Fibroblast of villous mesenchyme (primary cell): ENCODE measurements around the gene ZFPM1. TPM values are rescaled to one million over a fixed set of nuclear protein-coding genes. Genes with fewer than 3 reads are reported as not detected.
A peak's percentile ranks its signal among the peaks of the same experiment; 100 is the strongest.

Experiments used
- DNase-seq: peaks from one replicate; pipeline ENCODE4 v3.0.0-alpha.2; 2010; ENCODE audit warnings: low read depth
- H3K4me3 ChIP-seq: 2 replicates; pipeline ENCODE4 v1.5.1; 2011; ENCODE audit warnings: low read depth, mild to moderate bottlenecking, low read length
- total RNA-seq: library from RNA; depleted of rRNA; stranded (reverse); fragments of >200 nt; gene quantifications from 2 replicates; pipeline ENCODE4 v1.2.3, GENCODE V29; 2012
- TF ChIP-seq, protein P1 (sequence below): IDR thresholded peaks from 2 replicates; pipeline ENCODE4 v1.5.1; 2012; ENCODE audit warnings: low read depth, mild to moderate bottlenecking, low read length; ENCODE audit not compliant: insufficient read depth

The ZFPM1 gene
- total RNA-seq, 1 donor: 2.6 TPM

DNA sequence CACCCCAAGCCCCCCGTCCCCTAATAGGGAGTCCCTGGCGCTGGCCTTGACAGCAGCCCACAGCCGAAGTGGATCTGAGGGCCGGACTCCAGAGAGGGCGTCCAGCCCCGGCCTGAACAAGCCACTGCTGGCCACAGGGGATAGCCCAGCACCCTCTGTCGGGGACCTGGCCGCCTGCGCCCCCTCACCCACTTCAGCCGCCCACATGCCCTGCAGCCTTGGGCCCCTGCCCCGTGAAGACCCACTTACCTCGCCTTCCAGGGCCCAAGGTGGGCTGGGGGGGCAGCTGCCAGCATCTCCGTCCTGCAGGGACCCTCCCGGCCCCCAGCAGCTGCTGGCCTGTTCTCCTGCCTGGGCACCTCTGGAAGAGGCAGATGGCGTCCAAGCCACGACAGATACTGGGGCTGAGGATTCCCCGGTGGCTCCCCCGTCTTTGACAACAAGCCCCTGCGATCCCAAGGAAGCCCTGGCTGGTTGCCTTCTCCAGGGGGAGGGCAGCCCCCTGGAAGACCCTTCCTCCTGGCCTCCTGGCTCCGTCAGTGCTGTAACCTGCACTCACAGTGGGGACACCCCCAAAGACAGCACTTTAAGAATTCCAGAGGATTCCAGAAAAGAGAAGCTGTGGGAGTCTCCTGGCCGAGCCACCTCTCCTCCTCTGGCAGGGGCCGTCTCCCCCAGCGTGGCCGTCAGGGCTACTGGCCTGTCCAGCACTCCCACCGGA, 19.3 kb upstream of the ZFPM1 start:
- DNase-seq: no peak
- TF ChIP-seq, protein P1, sequence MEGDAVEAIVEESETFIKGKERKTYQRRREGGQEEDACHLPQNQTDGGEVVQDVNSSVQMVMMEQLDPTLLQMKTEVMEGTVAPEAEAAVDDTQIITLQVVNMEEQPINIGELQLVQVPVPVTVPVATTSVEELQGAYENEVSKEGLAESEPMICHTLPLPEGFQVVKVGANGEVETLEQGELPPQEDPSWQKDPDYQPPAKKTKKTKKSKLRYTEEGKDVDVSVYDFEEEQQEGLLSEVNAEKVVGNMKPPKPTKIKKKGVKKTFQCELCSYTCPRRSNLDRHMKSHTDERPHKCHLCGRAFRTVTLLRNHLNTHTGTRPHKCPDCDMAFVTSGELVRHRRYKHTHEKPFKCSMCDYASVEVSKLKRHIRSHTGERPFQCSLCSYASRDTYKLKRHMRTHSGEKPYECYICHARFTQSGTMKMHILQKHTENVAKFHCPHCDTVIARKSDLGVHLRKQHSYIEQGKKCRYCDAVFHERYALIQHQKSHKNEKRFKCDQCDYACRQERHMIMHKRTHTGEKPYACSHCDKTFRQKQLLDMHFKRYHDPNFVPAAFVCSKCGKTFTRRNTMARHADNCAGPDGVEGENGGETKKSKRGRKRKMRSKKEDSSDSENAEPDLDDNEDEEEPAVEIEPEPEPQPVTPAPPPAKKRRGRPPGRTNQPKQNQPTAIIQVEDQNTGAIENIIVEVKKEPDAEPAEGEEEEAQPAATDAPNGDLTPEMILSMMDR: no peak
- H3K4me3 ChIP-seq: no peak overlapping the region

GRCh38 chr16:88434353-88434690, 18.8 kb upstream of the ZFPM1 start:
- TF ChIP-seq, protein P1: no peak
- H3K4me3 ChIP-seq: no peak overlapping the region
- DNase-seq: no peak

- TF ChIP-seq, protein P1: no peak
- no peak for DNase-seq
- no peak overlapping the region for H3K4me3 ChIP-seq
Measured at GRCh38 chr16:88434746-88435145, 18.3 kb upstream of the ZFPM1 start.

- no peak overlapping the region for H3K4me3 ChIP-seq
- no peak for DNase-seq
- TF ChIP-seq, protein P1: no peak
Measured at GRCh38 chr16:88435437-88436355, 17.4 kb upstream of the ZFPM1 start.

GRCh38 chr16:88436796-88437195, 16.3 kb upstream of the ZFPM1 start:
- no peak overlapping the region for H3K4me3 ChIP-seq
- TF ChIP-seq, protein P1: no peak
- no peak for DNase-seq

- peak; percentile 29 for DNase-seq
- H3K4me3 ChIP-seq: no peak overlapping the region
- TF ChIP-seq, protein P1: peak; percentile 78
Measured at GRCh38 chr16:88437367-88437964, 15.6 kb upstream of the ZFPM1 start.
